ENCODE results near the gene WDR87.

WDR87 gene

GRCh38 chr19:37903096-37903495 lies 3.3 kb downstream of the WDR87 start:
- TF ChIP-seq POLR2AphosphoS5 (IDR thresholded peaks at IDR 0.05; ENCODE audit: low read depth, low read length) (no peak), TAF1 (IDR thresholded peaks at IDR 0.05; ENCODE audit: borderline replicate concordance, insufficient read depth, low read length) (no peak), REST (IDR thresholded peaks at IDR 0.05; ENCODE audit: insufficient read depth in 1 of 2, low read depth in 2 of 2, low read length in 2 of 2) (no peak), FOXP2 (optimal IDR thresholded peaks at IDR 0.05; ENCODE audit: borderline replicate concordance, extremely low read depth, extremely low read length, insufficient read depth) (no peak)

- TF ChIP-seq TAF1 (IDR thresholded peaks at IDR 0.05; ENCODE audit: borderline replicate concordance, insufficient read depth, low read length) (no peak), SIN3A (IDR thresholded peaks at IDR 0.05; ENCODE audit: borderline replicate concordance, insufficient read depth, low read length) (no peak), FOXP2 (optimal IDR thresholded peaks at IDR 0.05; ENCODE audit: borderline replicate concordance, extremely low read depth, extremely low read length, insufficient read depth) (no peak), POLR2AphosphoS5 (IDR thresholded peaks at IDR 0.05; ENCODE audit: low read depth, low read length) (no peak), REST (IDR thresholded peaks at IDR 0.05; ENCODE audit: insufficient read depth in 1 of 2, low read depth in 2 of 2, low read length in 2 of 2) (no peak)
These were observed 3.7 kb downstream of the WDR87 start for GRCh38 chr19:37902668-37903067.

GRCh38 chr19:37899966-37900365 lies 6.4 kb downstream of the WDR87 start:
- TF ChIP-seq REST (IDR thresholded peaks at IDR 0.05; ENCODE audit: insufficient read depth in 1 of 2, low read depth in 2 of 2, low read length in 2 of 2) (no peak), POLR2AphosphoS5 (IDR thresholded peaks at IDR 0.05; ENCODE audit: low read depth, low read length) (no peak), FOXP2 (optimal IDR thresholded peaks at IDR 0.05; ENCODE audit: borderline replicate concordance, extremely low read depth, extremely low read length, insufficient read depth) (no peak), TAF1 (IDR thresholded peaks at IDR 0.05; ENCODE audit: borderline replicate concordance, insufficient read depth, low read length) (no peak), SIN3A (IDR thresholded peaks at IDR 0.05; ENCODE audit: borderline replicate concordance, insufficient read depth, low read length) (no peak)

GRCh38 chr19:37899453-37899852 lies 6.9 kb downstream of the WDR87 start:
- no peak for TF ChIP-seq TAF1 (IDR thresholded peaks at IDR 0.05; ENCODE audit: borderline replicate concordance, insufficient read depth, low read length)
- TF ChIP-seq SIN3A (IDR thresholded peaks at IDR 0.05; ENCODE audit: borderline replicate concordance, insufficient read depth, low read length), result no peak
- no peak for TF ChIP-seq REST (IDR thresholded peaks at IDR 0.05; ENCODE audit: insufficient read depth in 1 of 2, low read depth in 2 of 2, low read length in 2 of 2)

GRCh38 chr19:37896180-37896579 lies 10.2 kb downstream of the WDR87 start:
- no peak for TF ChIP-seq POLR2AphosphoS5 (IDR thresholded peaks at IDR 0.05; ENCODE audit: low read depth, low read length)
- no peak for TF ChIP-seq TAF1 (IDR thresholded peaks at IDR 0.05; ENCODE audit: borderline replicate concordance, insufficient read depth, low read length)
- no peak for TF ChIP-seq SIN3A (IDR thresholded peaks at IDR 0.05; ENCODE audit: borderline replicate concordance, insufficient read depth, low read length)
- no peak for TF ChIP-seq REST (IDR thresholded peaks at IDR 0.05; ENCODE audit: insufficient read depth in 1 of 2, low read depth in 2 of 2, low read length in 2 of 2)
- no peak for TF ChIP-seq FOXP2 (optimal IDR thresholded peaks at IDR 0.05; ENCODE audit: borderline replicate concordance, extremely low read depth, extremely low read length, insufficient read depth)
